ENCODE measurements around the gene MRPL41.
A peak's percentile ranks its signal among the peaks of the same experiment; 100 is the strongest.

Gene MRPL41

DNA sequence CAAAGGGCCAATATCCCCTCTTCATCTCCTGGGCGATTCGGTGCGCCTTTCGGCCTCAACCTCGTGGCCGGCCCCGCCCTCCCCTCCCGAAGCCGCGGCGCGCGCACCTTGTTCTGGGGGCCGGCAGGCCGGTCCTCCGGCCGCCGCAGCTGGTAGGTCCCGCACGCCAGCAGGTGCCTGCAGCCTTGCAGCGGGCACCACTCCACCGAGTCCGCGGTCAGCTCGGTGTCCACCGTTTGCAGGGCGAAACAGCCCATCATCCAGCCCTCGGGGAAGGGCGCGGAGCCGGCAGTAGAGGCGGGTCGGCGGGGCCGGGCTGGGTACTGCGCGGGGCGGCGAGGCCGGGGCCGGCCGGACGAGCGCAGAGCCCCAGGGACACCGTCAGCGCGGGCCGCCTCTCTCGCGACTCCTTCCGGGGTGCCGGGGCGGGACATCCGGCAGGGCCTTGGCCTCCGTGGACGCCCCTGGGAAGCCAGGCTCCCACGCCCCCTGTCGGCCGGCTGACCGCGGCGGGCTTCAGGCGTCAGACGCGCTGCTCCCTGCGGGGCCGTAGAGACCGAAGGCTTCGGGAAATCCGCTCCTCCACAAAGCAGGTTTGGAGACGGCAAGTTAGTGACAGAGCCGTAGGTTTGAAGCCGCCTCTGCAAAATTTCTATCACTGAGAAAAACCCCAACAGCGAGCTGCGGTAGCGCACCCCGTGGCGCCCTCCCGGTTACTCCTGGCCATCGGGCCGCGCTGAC lies 27.0 kb downstream of the MRPL41 start, which contains the start of gene DPH7:
Gene DPH7 (minus strand): TSS at position 408 of the 741 bp plus-strand sequence. CDS start 148 bp downstream, at position 260.
- Histone ChIP-seq H3K27ac (ENCODE audit: low read depth, low read length) (peak within 1 kb of the TSS; percentile 89), H3K36me3 (ENCODE audit: control insufficient read depth, insufficient read depth, low read length) (peaks cover 62% of the 10 kb centered on the region)

GRCh38 chr9:137579259-137579604 lies 27.6 kb downstream of the MRPL41 start:
- H3K4me1 ChIP-seq (ENCODE audit: control insufficient read depth, insufficient read depth, low read length) = peaks cover 31% of the 10 kb centered on the region
- H3K27ac ChIP-seq (ENCODE audit: low read depth, low read length) = peak overlapping the region; percentile 58; the same call in 1 of the 2 replicates
- H3K36me3 ChIP-seq (ENCODE audit: control insufficient read depth, insufficient read depth, low read length) = peaks cover 62% of the 10 kb centered on the region
- peak overlapping the region; percentile 100 for H3K4me3 ChIP-seq (ENCODE audit: low read depth, low read length)
- H3K9me3 ChIP-seq (ENCODE audit: control insufficient read depth, insufficient read depth, low read depth, low read length) = no peaks in the 10 kb centered on the region
- no peaks in the 10 kb centered on the region for H3K27me3 ChIP-seq (ENCODE audit: control insufficient read depth, insufficient read depth, low read length)
- peak overlapping the region; percentile 61 for H3K9ac ChIP-seq (ENCODE audit: low read length)

More for the DNA sequence above, 27.0 kb downstream of the MRPL41 start, which contains the start of gene DPH7:
- Histone ChIP-seq H3K9me3 (ENCODE audit: control insufficient read depth, insufficient read depth, low read depth, low read length) (no peaks in the 10 kb centered on the region), H3K4me1 (ENCODE audit: control insufficient read depth, insufficient read depth, low read length) (peaks cover 31% of the 10 kb centered on the region), H3K27me3 (ENCODE audit: control insufficient read depth, insufficient read depth, low read length) (no peaks in the 10 kb centered on the region), H3K4me3 (ENCODE audit: low read depth, low read length) (peak within 1 kb of the TSS; percentile 100), H3K9ac (ENCODE audit: low read length) (peak within 1 kb of the TSS; percentile 94)

DNA sequence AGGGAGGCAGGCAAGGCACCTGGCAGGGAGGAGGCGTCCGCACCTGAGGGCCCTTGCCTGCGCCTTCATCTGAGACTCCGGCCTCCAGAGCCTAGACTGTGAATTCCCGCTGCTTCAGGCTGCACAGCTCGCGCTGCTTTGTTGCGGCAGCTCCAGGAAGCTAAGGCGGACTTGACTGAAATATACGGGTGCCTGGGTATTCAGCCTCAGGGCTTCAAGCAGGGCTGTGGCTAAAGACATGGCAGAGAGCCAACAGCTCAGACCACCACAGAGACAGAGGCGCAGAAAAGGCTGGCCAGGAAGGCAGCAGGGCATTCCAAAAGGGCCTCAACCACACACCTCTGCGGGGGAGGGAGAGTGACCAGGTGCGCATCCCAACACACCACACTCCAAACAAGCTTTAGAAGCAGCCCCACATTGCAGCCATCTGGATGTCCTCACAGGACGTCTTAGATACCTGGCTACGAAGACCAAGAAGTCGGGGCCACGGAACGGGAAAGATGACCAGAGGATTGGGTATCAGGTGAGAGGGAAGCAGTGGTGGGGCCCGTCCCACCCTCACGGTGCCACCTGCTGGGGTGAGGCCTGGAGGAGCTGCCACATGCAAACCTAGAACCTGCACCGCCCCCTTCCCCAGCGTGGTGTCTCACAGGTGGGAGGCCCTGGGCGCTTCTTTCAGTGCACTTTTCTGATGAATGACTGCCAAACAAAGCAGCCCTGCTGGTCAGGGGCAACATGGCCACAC lies 28.7 kb downstream of the MRPL41 start:
- Histone ChIP-seq H3K9me3 (ENCODE audit: control insufficient read depth, insufficient read depth, low read depth, low read length) (no peaks in the 10 kb centered on the region), H3K4me1 (ENCODE audit: control insufficient read depth, insufficient read depth, low read length) (peaks cover 31% of the 10 kb centered on the region), H3K27me3 (ENCODE audit: control insufficient read depth, insufficient read depth, low read length) (no peaks in the 10 kb centered on the region), H3K9ac (ENCODE audit: low read length) (no peak overlapping the region), H3K27ac (ENCODE audit: low read depth, low read length) (no peak overlapping the region), H3K4me3 (ENCODE audit: low read depth, low read length) (no peak overlapping the region), H3K36me3 (ENCODE audit: control insufficient read depth, insufficient read depth, low read length) (peaks cover 58% of the 10 kb centered on the region)

GRCh38 chr9:137580954-137581322 lies 29.3 kb downstream of the MRPL41 start:
- peaks cover 58% of the 10 kb centered on the region for H3K36me3 ChIP-seq (ENCODE audit: control insufficient read depth, insufficient read depth, low read length)
- H3K9ac ChIP-seq (ENCODE audit: low read length) = no peak overlapping the region
- no peak overlapping the region for H3K4me3 ChIP-seq (ENCODE audit: low read depth, low read length)
- H3K27ac ChIP-seq (ENCODE audit: low read depth, low read length) = no peak overlapping the region
- no peaks in the 10 kb centered on the region for H3K9me3 ChIP-seq (ENCODE audit: control insufficient read depth, insufficient read depth, low read depth, low read length)
- H3K27me3 ChIP-seq (ENCODE audit: control insufficient read depth, insufficient read depth, low read length) = no peaks in the 10 kb centered on the region
- H3K4me1 ChIP-seq (ENCODE audit: control insufficient read depth, insufficient read depth, low read length) = peaks cover 31% of the 10 kb centered on the region

DNA sequence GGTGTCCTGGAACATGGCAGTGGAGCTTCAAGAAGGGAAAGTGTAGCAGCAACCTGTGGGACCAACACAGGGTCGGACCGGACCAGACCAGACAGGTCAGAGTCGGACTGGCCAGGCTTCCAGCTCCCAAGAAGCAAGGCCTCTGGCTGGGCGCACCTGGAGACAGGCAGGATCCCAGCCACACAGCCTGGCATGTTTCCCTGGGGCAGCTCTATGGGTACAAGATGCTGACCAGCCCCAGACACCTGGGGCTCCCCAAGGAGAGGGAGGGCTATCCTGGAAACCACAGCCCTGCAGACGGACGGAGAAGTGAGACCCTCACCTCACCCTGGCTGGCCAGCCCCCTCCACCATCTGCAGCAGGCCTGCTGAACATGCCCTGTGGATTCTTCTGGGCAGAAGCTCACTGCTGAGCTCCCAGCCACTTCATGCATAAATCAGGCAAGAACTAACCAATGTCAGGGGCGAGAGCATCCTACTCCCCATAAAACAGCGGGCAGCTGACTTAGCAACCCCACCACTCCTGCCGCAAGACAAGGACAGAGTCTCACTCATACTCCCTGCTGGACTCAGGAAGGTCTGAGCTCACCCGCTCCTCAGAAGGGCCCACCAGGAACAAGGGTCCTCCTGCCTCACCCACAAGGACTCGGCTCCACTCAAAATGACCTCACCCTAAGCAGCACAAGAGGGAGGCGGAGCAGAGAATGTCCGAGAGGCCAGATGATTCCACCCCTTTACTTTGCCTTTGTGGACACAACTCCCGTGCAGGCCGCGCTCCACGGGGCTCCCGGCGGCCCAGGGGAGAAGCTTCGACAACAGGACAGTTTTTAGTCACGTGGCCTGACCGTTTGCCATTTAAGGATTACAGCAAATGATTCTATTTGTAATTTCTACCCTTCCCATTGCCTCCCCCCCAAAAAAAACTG lies 29.9 kb downstream of the MRPL41 start:
- H3K9ac ChIP-seq (ENCODE audit: low read length) = no peak overlapping the region
- peaks cover 60% of the 10 kb centered on the region for H3K36me3 ChIP-seq (ENCODE audit: control insufficient read depth, insufficient read depth, low read length)
- H3K27me3 ChIP-seq (ENCODE audit: control insufficient read depth, insufficient read depth, low read length) = no peaks in the 10 kb centered on the region
- no peak overlapping the region for H3K4me3 ChIP-seq (ENCODE audit: low read depth, low read length)
- no peak overlapping the region for H3K27ac ChIP-seq (ENCODE audit: low read depth, low read length)
- peaks cover 31% of the 10 kb centered on the region for H3K4me1 ChIP-seq (ENCODE audit: control insufficient read depth, insufficient read depth, low read length)
- H3K9me3 ChIP-seq (ENCODE audit: control insufficient read depth, insufficient read depth, low read depth, low read length) = no peaks in the 10 kb centered on the region

DNA sequence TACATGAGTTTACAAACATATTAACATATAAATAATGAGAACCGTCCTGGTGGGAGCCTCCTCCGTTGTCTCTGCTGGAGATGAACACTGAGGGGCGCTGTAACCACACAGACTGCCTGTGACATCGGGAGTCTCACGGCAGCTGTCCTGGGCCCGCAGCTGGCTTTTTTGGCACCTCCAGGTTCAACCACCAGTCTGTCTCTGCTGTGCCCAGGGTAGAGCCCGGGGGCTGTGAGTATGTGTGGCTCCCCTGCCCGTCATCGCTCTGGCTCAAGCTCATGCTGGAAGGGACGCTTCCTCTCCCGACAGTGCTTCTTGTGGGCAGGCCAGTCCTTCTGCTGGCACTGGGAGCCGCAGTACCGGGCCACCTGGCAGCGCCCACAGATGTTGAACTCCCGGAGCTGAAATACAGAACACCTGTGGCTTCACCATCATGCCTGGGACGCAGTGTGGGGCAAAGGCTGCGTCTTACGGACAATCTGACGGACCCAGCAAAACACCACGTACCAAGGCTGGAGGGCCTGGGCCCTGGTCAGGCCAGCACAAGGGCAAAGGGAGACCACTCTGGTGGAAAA lies 30.7 kb downstream of the MRPL41 start:
- Histone ChIP-seq H3K4me1 (ENCODE audit: control insufficient read depth, insufficient read depth, low read length) (peaks cover 27% of the 10 kb centered on the region), H3K9me3 (ENCODE audit: control insufficient read depth, insufficient read depth, low read depth, low read length) (no peaks in the 10 kb centered on the region), H3K4me3 (ENCODE audit: low read depth, low read length) (no peak overlapping the region), H3K27ac (ENCODE audit: low read depth, low read length) (no peak overlapping the region), H3K9ac (ENCODE audit: low read length) (no peak overlapping the region), H3K36me3 (ENCODE audit: control insufficient read depth, insufficient read depth, low read length) (peaks cover 63% of the 10 kb centered on the region), H3K27me3 (ENCODE audit: control insufficient read depth, insufficient read depth, low read length) (no peaks in the 10 kb centered on the region)

- H3K27ac ChIP-seq (ENCODE audit: low read depth, low read length) = no peak overlapping the region
- H3K27me3 ChIP-seq (ENCODE audit: control insufficient read depth, insufficient read depth, low read length) = no peaks in the 10 kb centered on the region
- H3K4me3 ChIP-seq (ENCODE audit: low read depth, low read length) = no peak overlapping the region
- peaks cover 22% of the 10 kb centered on the region for H3K4me1 ChIP-seq (ENCODE audit: control insufficient read depth, insufficient read depth, low read length)
- no peak overlapping the region for H3K9ac ChIP-seq (ENCODE audit: low read length)
- peaks cover 73% of the 10 kb centered on the region for H3K36me3 ChIP-seq (ENCODE audit: control insufficient read depth, insufficient read depth, low read length)
- H3K9me3 ChIP-seq (ENCODE audit: control insufficient read depth, insufficient read depth, low read depth, low read length) = no peaks in the 10 kb centered on the region
Measured at GRCh38 chr9:137583347-137583746, 31.7 kb downstream of the MRPL41 start.

DNA sequence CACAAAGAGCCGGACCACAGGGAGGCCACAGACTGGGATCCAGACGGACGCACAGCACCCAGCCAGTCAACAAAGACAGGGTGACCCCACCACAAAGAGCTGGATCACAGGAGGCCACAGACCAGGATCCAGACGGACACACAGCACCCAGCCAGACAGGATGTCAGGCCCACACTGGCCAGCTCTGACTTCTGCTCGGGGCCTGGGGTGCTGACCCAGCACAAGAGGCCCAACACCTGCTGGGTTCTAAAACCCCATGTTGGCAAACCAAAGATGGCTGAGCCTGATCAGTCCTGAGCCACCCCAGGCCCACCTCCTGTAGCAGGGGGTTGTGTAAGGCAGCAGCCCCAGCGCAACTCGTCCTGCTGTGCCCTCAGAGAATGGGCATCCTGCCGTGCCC lies 32.3 kb downstream of the MRPL41 start:
- no peak overlapping the region for H3K9ac ChIP-seq (ENCODE audit: low read length)
- peaks cover 22% of the 10 kb centered on the region for H3K4me1 ChIP-seq (ENCODE audit: control insufficient read depth, insufficient read depth, low read length)
- peaks cover 79% of the 10 kb centered on the region for H3K36me3 ChIP-seq (ENCODE audit: control insufficient read depth, insufficient read depth, low read length)
- H3K27me3 ChIP-seq (ENCODE audit: control insufficient read depth, insufficient read depth, low read length) = no peaks in the 10 kb centered on the region
- no peak overlapping the region for H3K4me3 ChIP-seq (ENCODE audit: low read depth, low read length)
- H3K9me3 ChIP-seq (ENCODE audit: control insufficient read depth, insufficient read depth, low read depth, low read length) = no peaks in the 10 kb centered on the region
- H3K27ac ChIP-seq (ENCODE audit: low read depth, low read length) = no peak overlapping the region

DNA sequence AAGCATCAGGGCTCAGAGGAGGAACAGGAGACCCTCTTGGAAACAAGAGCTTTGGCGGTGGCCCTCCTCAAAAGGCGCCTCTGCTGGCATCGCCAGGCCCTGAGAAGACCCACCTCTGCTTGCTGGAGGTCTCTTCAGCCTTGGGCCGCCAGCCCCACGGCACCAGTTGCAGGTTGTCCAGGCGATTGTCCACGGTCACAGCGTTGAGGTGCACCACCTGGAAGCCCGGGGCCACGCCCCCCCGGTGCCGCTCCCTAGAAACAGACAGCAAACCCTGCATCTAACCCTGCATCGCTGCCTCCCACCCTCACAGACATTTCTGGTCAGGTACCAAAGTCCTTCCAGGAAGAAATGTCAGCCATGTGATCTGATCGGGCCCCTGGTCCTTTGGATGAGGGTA lies 35.2 kb downstream of the MRPL41 start:
- Histone ChIP-seq H3K4me3 (ENCODE audit: low read depth, low read length) (no peak overlapping the region), H3K9ac (ENCODE audit: low read length) (no peak overlapping the region), H3K36me3 (ENCODE audit: control insufficient read depth, insufficient read depth, low read length) (peaks cover 69% of the 10 kb centered on the region), H3K27ac (ENCODE audit: low read depth, low read length) (no peak overlapping the region), H3K9me3 (ENCODE audit: control insufficient read depth, insufficient read depth, low read depth, low read length) (no peaks in the 10 kb centered on the region), H3K27me3 (ENCODE audit: control insufficient read depth, insufficient read depth, low read length) (no peaks in the 10 kb centered on the region), H3K4me1 (ENCODE audit: control insufficient read depth, insufficient read depth, low read length) (0 out of 2 replicates have a peak, but pooled peaks cover 2% of the 10 kb centered on the region)

GRCh38 chr9:137588311-137588710 lies 36.6 kb downstream of the MRPL41 start:
- Histone ChIP-seq H3K27ac (ENCODE audit: low read depth, low read length) (no peak overlapping the region), H3K4me1 (ENCODE audit: control insufficient read depth, insufficient read depth, low read length) (0 out of 2 replicates have a peak, but pooled peaks cover 2% of the 10 kb centered on the region), H3K4me3 (ENCODE audit: low read depth, low read length) (no peak overlapping the region), H3K9ac (ENCODE audit: low read length) (no peak overlapping the region), H3K36me3 (ENCODE audit: control insufficient read depth, insufficient read depth, low read length) (peaks cover 55% of the 10 kb centered on the region), H3K9me3 (ENCODE audit: control insufficient read depth, insufficient read depth, low read depth, low read length) (no peaks in the 10 kb centered on the region), H3K27me3 (ENCODE audit: control insufficient read depth, insufficient read depth, low read length) (no peaks in the 10 kb centered on the region)
